ENCODE results near the gene FBXL22. TPM values are rescaled to one million over a fixed set of nuclear protein-coding genes. Genes with fewer than 3 reads are reported as not detected.

The FBXL22 gene
- total RNA-seq, 1 donor from 2014 or later: 1.4 TPM

DNA sequence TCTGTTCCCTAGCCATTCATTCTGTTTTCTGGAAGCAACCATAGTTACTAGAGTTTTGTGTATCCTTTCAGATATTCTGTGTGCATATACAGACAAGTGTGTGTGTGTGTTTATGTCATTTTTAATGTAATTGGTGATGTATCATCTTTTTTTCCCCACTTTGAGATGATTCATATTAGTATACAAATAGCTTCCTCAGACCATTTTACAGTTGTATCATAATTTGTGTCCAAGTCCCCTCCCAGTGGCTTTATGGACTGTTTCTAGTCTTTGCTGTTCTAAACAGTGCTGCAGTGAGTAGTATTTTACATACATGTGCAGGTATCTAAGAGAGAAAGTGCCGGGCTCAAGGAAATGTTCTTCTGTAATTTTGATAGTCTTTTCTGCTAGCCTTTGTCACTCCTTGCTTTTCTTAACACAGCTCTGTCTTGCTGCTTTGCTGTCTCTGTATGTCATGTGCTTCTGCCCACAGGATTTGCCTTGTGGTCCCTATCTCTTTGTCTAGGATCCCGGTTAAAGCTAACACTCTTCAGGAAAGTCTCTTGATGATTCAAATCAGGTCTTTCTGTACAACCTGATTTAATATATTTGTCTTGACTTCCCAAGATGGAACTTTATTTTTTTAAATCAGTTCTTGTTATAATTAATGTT is 31.5 kb upstream of the FBXL22 start:
- intact Hi-C loops (cut with DNase I): no loop called here
- ATAC-seq (no peak), DNase-seq (no peak)
- no peaks in the 10 kb centered on the region for H3K4me1 ChIP-seq
- peaks cover 87% of the 10 kb centered on the region for H3K36me3 ChIP-seq
- H3K9me3 ChIP-seq: no peaks in the 10 kb centered on the region
- TF ChIP-seq, protein P1, sequence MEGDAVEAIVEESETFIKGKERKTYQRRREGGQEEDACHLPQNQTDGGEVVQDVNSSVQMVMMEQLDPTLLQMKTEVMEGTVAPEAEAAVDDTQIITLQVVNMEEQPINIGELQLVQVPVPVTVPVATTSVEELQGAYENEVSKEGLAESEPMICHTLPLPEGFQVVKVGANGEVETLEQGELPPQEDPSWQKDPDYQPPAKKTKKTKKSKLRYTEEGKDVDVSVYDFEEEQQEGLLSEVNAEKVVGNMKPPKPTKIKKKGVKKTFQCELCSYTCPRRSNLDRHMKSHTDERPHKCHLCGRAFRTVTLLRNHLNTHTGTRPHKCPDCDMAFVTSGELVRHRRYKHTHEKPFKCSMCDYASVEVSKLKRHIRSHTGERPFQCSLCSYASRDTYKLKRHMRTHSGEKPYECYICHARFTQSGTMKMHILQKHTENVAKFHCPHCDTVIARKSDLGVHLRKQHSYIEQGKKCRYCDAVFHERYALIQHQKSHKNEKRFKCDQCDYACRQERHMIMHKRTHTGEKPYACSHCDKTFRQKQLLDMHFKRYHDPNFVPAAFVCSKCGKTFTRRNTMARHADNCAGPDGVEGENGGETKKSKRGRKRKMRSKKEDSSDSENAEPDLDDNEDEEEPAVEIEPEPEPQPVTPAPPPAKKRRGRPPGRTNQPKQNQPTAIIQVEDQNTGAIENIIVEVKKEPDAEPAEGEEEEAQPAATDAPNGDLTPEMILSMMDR (IDR thresholded peaks at IDR 0.05): no peak
- no peak overlapping the region for H3K27ac ChIP-seq
- no peaks in the 10 kb centered on the region for H3K27me3 ChIP-seq (ENCODE audit: low read depth)
- H3K4me3 ChIP-seq: no peak overlapping the region

DNA sequence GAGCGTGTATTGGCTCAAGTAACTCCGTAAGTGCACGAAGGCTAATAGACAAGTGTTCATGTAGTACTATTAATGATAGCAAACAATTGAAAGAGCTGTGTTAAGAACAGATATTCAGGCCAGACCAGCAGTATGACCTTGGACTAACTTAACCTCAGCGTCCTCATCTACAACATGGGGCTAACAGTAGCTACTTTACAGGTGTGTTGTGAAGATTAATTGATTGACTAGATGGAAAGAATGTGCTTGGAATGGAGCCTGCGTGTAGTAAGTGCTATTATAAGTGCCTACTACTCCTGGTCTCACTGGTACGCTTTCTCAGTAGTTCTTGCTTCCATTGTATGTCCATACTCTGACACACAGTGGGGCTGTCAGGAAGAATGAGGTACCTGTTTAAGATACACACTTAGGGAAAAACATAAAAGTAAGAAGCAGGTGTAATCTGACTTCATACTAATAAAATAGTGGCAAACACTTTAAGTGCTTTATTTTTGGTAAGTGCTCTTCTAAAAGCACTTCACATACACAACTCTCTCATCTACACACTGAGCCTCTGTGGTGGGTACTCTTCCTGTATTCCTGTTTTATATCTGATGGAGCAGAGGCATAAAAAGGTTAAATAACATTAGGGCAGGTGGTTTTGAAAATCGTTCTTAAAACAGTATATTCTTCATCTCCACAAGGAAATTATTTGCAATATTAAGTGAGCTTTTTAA is 24.3 kb upstream of the FBXL22 start:
- Histone ChIP-seq H3K36me3 (peaks cover 87% of the 10 kb centered on the region), H3K4me1 (no peaks in the 10 kb centered on the region), H3K9me3 (no peaks in the 10 kb centered on the region), H3K27ac (no peak overlapping the region), H3K27me3 (ENCODE audit: low read depth) (no peaks in the 10 kb centered on the region), H3K4me3 (no peak overlapping the region)
- intact Hi-C loops (cut with DNase I): no loop called here
- ATAC-seq (peak; percentile 54 to 83), DNase-seq (no peak)
- TF ChIP-seq, protein P1 (IDR thresholded peaks at IDR 0.05): no peak

DNA sequence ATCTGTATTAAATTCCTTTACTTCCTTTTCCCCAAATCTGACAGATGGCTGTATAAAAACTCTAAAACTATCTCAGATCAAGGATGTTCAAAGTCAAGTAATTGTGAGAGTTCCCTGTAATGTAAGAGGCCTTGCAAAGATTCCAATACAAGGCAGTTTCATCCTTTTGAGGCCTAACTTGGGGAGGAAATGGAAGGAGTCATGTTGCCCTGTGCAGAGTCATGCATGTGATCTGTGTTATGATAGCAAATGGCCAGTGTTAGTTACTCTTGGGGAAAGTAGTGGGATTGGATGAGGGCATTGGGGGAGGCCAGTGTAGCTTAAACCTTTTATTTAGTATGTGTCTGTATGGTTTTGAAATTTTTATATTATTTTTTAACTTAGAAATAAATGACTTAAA is 23.7 kb upstream of the FBXL22 start:
- TF ChIP-seq, protein P1 (IDR thresholded peaks at IDR 0.05): no peak
- DNase-seq (no peak), ATAC-seq (peak in 1 of 2 donors; percentile 28)
- Histone ChIP-seq H3K4me3 (no peak overlapping the region), H3K27me3 (ENCODE audit: low read depth) (no peaks in the 10 kb centered on the region), H3K4me1 (no peaks in the 10 kb centered on the region), H3K36me3 (peaks cover 87% of the 10 kb centered on the region), H3K9me3 (no peaks in the 10 kb centered on the region), H3K27ac (no peak overlapping the region)
- intact Hi-C loops (cut with DNase I): no loop called here

- intact Hi-C loops (cut with DNase I): no loop called here
- H3K36me3 ChIP-seq: peaks cover 97% of the 10 kb centered on the region
- H3K4me3 ChIP-seq: no peak overlapping the region
- no peak for DNase-seq
- no peaks in the 10 kb centered on the region for H3K27me3 ChIP-seq (ENCODE audit: low read depth)
- H3K4me1 ChIP-seq: no peaks in the 10 kb centered on the region
- no peak for ATAC-seq
- TF ChIP-seq, protein P1 (IDR thresholded peaks at IDR 0.05): no peak
- H3K9me3 ChIP-seq: no peaks in the 10 kb centered on the region
- H3K27ac ChIP-seq: no peak overlapping the region
Observed at GRCh38 chr15:63575312-63575711, 21.9 kb upstream of the FBXL22 start.

GRCh38 chr15:63576441-63576840 is 20.7 kb upstream of the FBXL22 start:
- Histone ChIP-seq H3K9me3 (no peaks in the 10 kb centered on the region), H3K4me3 (no peak overlapping the region), H3K27me3 (ENCODE audit: low read depth) (no peaks in the 10 kb centered on the region), H3K36me3 (peaks cover 92% of the 10 kb centered on the region), H3K4me1 (no peaks in the 10 kb centered on the region), H3K27ac (no peak overlapping the region)
- intact Hi-C loops (cut with DNase I): no loop called here
- ATAC-seq (no peak), DNase-seq (no peak)
- TF ChIP-seq, protein P1 (IDR thresholded peaks at IDR 0.05): no peak
